ENCODE results near the gene KCTD1. TPM values are rescaled to one million over a fixed set of nuclear protein-coding genes. Genes with fewer than 3 reads are reported as not detected.
A peak's percentile ranks its signal among the peaks of the same experiment; 100 is the strongest.

Gene KCTD1
- total RNA-seq, 3 donors from 2014 or later, result 8.5 to 14.7 (median 12.8) TPM

DNA sequence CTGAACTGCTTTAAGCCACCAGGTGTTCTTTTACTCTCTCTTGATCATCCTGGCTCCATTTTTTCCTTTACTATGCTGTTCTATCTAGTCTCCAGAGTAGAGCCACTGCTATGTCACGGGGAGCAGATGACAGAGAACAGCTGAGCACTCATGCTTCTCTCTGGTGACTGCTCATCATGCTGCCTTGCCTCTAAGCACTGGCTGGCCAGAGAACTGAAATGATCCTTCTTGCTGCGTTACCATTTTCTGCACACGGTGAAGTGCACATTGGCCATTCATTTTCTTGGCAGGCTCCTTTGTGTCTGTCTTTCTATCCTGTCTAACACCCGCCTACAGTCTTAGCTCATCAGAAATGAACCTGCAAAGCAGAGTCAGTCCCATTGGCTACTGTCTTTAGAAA lies 86.0 kb downstream of the KCTD1 start:
- TF ChIP-seq, protein P1, sequence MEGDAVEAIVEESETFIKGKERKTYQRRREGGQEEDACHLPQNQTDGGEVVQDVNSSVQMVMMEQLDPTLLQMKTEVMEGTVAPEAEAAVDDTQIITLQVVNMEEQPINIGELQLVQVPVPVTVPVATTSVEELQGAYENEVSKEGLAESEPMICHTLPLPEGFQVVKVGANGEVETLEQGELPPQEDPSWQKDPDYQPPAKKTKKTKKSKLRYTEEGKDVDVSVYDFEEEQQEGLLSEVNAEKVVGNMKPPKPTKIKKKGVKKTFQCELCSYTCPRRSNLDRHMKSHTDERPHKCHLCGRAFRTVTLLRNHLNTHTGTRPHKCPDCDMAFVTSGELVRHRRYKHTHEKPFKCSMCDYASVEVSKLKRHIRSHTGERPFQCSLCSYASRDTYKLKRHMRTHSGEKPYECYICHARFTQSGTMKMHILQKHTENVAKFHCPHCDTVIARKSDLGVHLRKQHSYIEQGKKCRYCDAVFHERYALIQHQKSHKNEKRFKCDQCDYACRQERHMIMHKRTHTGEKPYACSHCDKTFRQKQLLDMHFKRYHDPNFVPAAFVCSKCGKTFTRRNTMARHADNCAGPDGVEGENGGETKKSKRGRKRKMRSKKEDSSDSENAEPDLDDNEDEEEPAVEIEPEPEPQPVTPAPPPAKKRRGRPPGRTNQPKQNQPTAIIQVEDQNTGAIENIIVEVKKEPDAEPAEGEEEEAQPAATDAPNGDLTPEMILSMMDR (IDR thresholded peaks at IDR 0.05), result no peak
- Histone ChIP-seq H3K36me3 (ENCODE audit: low read depth) (no peaks in the 10 kb centered on the region), H3K4me1 (ENCODE audit: low read depth) (no peaks in the 10 kb centered on the region), H3K4me3 (no peak overlapping the region), H3K9me3 (no peaks in the 10 kb centered on the region)
- DNase-seq (no peak), ATAC-seq (no peak)
- intact Hi-C loops (cut with DNase I, micrococcal nuclease), result no loop called here

DNA sequence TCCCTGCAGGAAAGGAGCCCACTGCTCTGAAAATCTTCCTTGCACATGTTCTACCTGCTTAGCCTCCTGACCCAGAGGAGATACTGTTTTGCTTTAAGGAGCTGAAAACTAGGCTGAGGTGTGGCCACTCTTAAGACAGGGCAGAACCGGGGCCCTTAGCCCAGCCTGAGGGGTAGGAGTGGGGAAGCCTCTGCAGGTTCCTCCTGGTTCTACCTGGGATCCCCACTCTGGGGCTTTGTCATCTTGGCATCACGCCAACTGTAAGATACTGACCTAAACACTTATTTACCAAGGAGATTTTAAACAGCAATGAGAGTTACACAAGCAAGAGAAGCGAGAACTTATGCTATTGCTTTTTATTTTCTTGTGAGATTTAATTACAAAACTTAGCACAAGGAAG lies 86.9 kb downstream of the KCTD1 start:
- ATAC-seq (no peak), DNase-seq (no peak)
- intact Hi-C loops (cut with DNase I, micrococcal nuclease), result no loop called here
- H3K9me3 ChIP-seq, result no peaks in the 10 kb centered on the region
- H3K4me1 ChIP-seq (ENCODE audit: low read depth), result no peaks in the 10 kb centered on the region
- H3K4me3 ChIP-seq, result no peak overlapping the region
- TF ChIP-seq, protein P1 (IDR thresholded peaks at IDR 0.05), result no peak
- H3K36me3 ChIP-seq (ENCODE audit: low read depth), result no peaks in the 10 kb centered on the region

GRCh38 chr18:26460449-26461091 lies 87.8 kb downstream of the KCTD1 start:
- TF ChIP-seq, protein P1 (IDR thresholded peaks at IDR 0.05), result no peak
- Histone ChIP-seq H3K4me1 (ENCODE audit: low read depth) (no peaks in the 10 kb centered on the region), H3K36me3 (ENCODE audit: low read depth) (no peaks in the 10 kb centered on the region), H3K4me3 (no peak overlapping the region), H3K9me3 (no peaks in the 10 kb centered on the region)
- DNase-seq (no peak), ATAC-seq (peak; percentile 43)
- intact Hi-C loops (cut with DNase I, micrococcal nuclease), result no loop called here

DNA sequence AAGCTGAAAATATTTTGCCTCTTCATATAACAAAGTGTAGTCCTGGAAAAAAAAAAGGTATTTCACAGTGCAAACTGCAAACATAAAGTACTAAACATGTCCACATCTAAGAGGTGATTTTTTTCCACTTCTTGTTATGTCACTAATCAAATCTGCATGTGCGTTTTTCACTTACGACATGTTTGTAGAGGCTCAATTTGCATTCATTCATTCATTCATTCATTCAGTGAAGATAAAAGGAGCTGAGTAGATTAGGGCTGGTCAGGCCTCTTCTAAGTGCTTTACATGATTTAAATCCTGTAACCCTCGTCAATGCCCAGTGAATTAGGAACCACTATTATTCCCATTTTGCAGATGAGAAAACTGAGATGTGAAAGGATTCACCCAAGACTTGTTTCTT lies 88.5 kb downstream of the KCTD1 start:
- Histone ChIP-seq H3K4me3 (no peak overlapping the region), H3K36me3 (ENCODE audit: low read depth) (no peaks in the 10 kb centered on the region)

DNA sequence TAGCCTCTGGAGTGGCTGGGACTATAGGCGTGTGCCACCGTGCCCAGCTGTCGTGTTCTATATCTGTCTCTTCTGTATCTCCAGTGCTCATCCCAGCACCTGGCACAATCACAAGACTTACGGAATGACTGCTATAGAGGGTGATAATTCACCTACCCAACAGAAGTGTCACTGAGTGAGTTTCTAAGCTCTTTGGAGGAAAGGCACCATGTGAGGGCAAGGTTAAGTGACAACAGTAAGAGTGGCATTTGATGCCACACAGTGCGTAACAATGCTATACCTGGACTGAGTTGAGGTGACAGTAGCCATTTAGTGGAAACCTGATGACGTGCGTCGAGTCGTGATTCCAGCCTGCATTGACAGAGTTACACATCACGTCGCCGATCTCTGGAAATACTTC lies 89.0 kb downstream of the KCTD1 start:
- H3K9me3 ChIP-seq, result no peaks in the 10 kb centered on the region
- TF ChIP-seq, protein P1 (IDR thresholded peaks at IDR 0.05), result no peak
- H3K4me3 ChIP-seq, result no peak overlapping the region
- no peak for ATAC-seq
- H3K36me3 ChIP-seq (ENCODE audit: low read depth), result no peaks in the 10 kb centered on the region
- intact Hi-C loops (cut with DNase I, micrococcal nuclease), result no loop called here
- no peak for DNase-seq
- no peaks in the 10 kb centered on the region for H3K4me1 ChIP-seq (ENCODE audit: low read depth)

More for the DNA sequence above, 88.5 kb downstream of the KCTD1 start:
- no peaks in the 10 kb centered on the region for H3K4me1 ChIP-seq (ENCODE audit: low read depth)
- no peak for DNase-seq
- TF ChIP-seq, protein P1 (IDR thresholded peaks at IDR 0.05), result no peak
- intact Hi-C loops (cut with DNase I, micrococcal nuclease), result no loop called here
- ATAC-seq, result no peak
- no peaks in the 10 kb centered on the region for H3K9me3 ChIP-seq

Data from mucosa of descending colon (tissue), 3 donors.